Germinal center (tissue), 1 donor: ENCODE data around the gene PCSK6.

Source experiments
- DNase-seq: peaks from one replicate; pipeline ENCODE4 v3.0.0; 2012; ENCODE audit warnings: mixed read lengths, low spot score

Gene PCSK6

GRCh38 chr15:101522621-101523559, 33.4 kb upstream of the PCSK6 start:
- DNase-seq, result no peak

- DNase-seq, result no peak
Observed at GRCh38 chr15:101522091-101522490, 32.6 kb upstream of the PCSK6 start.

GRCh38 chr15:101521591-101521990, 32.1 kb upstream of the PCSK6 start:
- no peak for DNase-seq

DNA sequence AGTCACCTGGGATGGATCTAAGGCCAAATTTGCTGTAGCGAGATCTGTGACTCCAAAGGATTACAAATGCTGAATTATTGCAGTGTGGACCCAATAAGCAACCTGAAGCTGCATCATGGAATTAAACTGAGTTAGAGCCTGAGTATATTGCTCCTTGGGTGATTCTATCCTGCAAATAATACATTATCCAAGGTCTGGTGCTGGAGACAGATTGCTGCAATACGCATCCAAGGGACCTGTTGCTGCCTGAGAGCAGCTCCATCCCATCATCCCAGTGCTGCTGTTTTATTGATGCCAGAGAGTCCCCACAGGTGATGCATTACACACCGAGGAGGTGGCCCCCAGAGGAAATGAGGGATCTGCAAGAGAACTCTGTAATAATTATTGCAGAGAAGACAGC, 31.6 kb upstream of the PCSK6 start:
- no peak for DNase-seq

GRCh38 chr15:101520395-101520794, 30.9 kb upstream of the PCSK6 start:
- DNase-seq, result no peak

DNA sequence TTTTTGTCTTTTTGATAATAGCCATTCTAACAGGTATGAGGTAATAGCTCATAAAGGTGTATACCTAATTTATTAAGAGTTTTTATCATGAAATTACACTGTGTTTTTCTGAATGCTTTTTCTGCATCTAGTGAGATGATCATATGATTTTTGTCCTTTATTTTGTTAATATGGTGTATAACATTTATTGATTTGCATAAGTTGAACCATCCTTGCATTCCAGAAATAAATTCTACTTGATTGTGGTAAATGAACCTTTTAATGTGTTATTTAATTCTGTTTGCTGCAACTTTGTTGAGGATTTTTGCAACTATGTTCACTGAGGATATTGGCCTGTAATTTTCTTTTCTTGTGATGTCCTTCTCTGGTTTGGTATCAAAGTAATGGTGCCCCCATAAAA, 28.0 kb upstream of the PCSK6 start:
- DNase-seq, result no peak

DNA sequence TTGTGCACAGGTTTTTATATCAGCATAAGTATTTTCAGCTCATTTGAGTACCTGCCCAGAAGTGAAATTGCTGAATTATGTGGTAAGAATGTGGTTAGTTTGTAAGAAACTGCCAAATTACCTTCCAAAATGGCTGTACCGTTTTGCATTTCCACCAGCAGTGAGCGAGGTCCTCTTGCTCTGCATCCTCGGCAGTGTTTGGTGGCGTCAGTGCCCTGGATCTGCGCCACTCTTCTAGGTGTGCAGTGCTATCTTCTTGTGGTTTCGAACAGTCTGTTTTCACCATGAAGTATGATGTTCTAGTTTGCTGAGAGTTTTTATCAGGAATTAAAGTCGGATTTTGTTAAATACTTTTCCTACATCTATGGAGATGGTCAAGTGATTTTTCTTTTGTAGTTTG, 24.8 kb upstream of the PCSK6 start:
- DNase-seq, result no peak

GRCh38 chr15:101511717-101512116, 22.2 kb upstream of the PCSK6 start:
- DNase-seq, result no peak

GRCh38 chr15:101510212-101511197, 21.0 kb upstream of the PCSK6 start:
- no peak for DNase-seq

- DNase-seq, result no peak
Observed at GRCh38 chr15:101509279-101509678, 19.8 kb upstream of the PCSK6 start.

DNA sequence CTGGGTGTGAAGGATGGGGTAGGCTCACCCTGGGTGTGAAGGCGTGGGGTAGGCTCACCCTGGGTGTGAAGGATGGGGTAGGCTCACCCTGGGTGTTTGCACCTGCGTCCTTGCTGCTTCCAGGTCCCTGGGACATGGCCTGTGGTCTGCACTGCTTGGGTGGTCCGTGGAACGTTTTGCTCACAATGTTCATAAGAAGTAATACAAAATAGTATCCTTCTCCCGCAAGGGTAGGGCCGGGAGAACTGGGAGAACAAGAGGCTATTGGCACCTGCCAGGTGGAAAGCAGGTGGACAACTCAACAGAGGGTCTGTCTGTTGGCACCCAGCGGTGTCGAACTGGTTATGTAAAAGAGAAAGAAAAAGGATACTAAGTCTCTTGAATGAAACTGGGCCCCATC, 17.0 kb upstream of the PCSK6 start:
- no peak for DNase-seq

GRCh38 chr15:101505610-101506337, 16.3 kb upstream of the PCSK6 start:
- DNase-seq, result no peak

- no peak for DNase-seq
Observed at GRCh38 chr15:101504866-101505609, 15.5 kb upstream of the PCSK6 start.

DNA sequence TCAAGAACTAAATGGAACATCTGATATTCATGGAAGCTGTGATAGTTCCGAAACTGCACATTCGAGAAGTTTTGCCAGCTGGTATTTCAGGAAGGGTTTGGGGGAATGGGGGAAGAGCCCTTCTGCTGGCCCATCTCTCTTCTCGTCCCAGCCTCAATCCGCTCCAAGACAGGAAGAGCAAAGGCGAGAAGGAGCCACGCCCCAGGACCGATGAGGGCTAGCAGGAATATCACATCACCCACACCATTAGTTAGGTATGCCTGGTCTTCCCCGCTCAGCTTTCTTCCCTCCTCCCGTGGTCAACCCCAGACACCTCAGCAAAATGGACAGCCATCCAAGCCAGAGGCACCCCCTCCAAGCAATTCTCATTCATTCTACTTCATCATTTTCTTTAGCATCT, 14.9 kb upstream of the PCSK6 start:
- no peak for DNase-seq

GRCh38 chr15:101503296-101503599, 13.7 kb upstream of the PCSK6 start:
- DNase-seq, result no peak

DNA sequence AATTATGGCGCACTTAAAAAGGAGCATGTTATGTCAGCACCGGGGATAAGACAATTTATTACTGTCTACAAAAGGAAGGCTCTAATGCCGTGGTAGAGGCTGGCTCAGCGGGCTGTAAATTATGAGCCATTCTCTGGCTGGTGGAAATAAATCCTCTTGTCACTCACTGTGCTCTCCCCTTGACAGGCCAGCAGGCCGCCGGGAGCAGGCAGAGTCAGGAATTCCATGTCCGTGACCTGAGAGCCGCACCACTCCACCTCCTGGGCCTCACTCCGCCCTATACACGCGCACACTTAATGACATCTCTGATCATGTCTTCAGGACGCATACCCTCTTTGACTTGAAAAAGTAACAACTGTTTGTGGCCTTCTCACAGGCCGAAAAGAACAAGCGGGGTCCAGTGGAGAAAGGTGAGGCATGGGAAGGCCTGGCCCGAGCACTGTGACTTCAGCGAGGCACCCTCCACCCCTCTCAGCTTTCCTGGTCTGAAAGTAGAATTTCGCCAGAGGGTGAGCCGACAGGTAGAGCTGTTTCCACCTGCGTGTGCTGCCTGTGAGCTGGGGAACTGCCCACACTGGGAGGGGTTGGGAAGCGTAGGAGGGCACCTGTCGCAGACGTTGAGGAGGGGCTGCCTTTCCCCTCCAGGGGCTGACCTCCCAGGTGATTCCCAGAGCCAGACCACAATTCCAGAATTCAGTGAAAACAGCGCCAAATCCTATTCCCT, 13.2 kb upstream of the PCSK6 start:
- DNase-seq, result no peak

- DNase-seq, result peak; percentile 53
Observed at GRCh38 chr15:101501703-101502373, 12.3 kb upstream of the PCSK6 start.

DNA sequence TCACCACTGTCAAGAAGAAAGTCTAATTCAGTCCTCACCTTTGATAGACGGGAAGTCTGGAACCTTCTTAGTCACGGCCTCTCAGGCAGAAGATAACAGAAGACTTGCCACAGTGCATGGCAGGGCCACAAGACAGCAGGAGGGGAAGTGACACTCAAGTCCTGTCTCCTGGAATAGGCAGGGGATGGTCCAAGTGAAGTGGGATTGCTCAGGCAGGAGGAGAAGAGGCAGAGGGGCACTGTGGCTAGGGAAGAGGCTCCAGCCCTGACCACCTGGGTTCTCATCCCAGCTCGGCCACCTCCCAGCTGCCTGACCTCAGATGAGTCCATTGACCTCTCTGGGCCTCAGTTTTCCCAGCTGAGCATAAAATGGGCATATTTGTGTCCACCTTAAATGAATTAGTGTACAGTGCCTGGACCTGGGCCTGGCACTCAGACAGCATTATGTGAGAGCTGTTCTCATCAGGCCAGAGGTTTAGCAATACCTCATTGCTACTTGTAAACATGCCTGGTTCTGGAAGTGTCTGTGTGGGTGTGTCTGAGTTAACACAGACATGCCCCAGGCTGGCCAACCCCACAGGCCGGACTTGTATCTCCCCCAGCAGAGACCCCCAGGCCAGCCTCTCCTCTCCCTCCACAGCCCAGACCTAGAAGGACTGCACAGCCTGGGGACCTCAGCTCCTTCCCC, 11.5 kb upstream of the PCSK6 start:
- no peak for DNase-seq

- DNase-seq, result no peak
Observed at GRCh38 chr15:101499863-101500713, 10.6 kb upstream of the PCSK6 start.
